Suprapubic skin (tissue), 4 donors: ENCODE data around the gene UBAP1L.

ENCODE experiments used
- CTCF ChIP-seq, 2 donors: fragments of 200-600 bp in 1 of 2; fragments of 450-650 bp in 1 of 2; sonication (generic) in 1 of 2; IDR thresholded peaks; one replicate each; pipeline ENCODE4 v1.5.1; 2016 to 2019; ENCODE audit warnings: antibody characterized with exemption in 2 of 2, mild to moderate bottlenecking in 1 of 2, moderate library complexity in 1 of 2
- EP300 ChIP-seq: sonication (generic); formaldehyde crosslinking; IDR thresholded peaks from one replicate; pipeline ENCODE4 v1.6.1; 2017; ENCODE audit warnings: antibody characterized with exemption
- POLR2A ChIP-seq, 2 donors: fragments of 450-650 bp; IDR thresholded peaks; one replicate each; pipeline ENCODE4 v1.6.1; 2017; ENCODE audit warnings: antibody characterized with exemption in 2 of 2, mild to moderate bottlenecking in 2 of 2, moderate library complexity in 2 of 2
- POLR2AphosphoS5 ChIP-seq, 3 donors: sonication (generic); formaldehyde crosslinking; IDR thresholded peaks; one replicate each; pipeline ENCODE4 v1.6.1; 2017; ENCODE audit warnings: antibody characterized with exemption in 3 of 3

DNA sequence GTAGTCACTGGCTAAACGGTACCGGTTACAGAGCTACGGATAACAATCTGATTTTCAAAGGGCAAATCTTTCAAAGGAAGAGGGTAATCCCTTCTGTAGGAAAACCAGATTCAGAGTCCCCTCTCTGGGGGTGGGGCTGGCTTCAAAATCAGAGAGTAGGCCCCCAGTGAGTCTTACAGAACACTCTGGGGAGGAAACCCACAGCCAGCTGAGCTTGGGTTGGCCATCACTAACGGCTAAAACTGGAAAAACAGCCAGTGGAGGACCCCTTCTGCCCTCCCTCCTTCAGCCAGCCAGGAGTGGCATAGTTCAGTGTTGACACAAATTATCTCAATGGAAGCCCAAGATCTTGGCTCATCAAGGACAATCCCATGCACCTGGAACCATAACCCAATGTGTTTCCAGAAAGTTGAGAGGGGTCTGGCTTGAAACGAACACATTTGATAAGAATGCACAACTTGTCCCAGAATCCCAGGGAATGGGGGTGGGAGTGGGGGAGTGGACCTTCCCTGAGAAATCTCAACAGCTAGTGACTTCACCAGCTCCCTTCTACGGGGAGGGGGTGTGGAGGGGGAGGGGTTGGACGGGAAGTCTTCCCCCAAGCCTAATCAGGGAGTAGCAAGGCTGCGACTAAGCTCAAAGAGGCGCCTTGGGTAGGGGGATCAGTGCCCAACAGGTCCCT is 48.2 kb downstream of the UBAP1L start:
- TF ChIP-seq POLR2A (IDR thresholded peaks at IDR 0.05) (no peak), CTCF (IDR thresholded peaks at IDR 0.05) (no peak), POLR2AphosphoS5 (IDR thresholded peaks at IDR 0.05) (no peak), EP300 (no peak)
